Uterus (tissue), 2 donors: ENCODE data around the gene LDHD.

Experiments used
- POLR2A ChIP-seq, 2 donors: fragments of 450-650 bp; IDR thresholded peaks; one replicate each; pipeline ENCODE4 v1.6.1; 2016; ENCODE audit warnings: antibody characterized with exemption in 2 of 2, mild to moderate bottlenecking in 1 of 2, moderate library complexity in 1 of 2
- TF ChIP-seq, protein P1 (sequence below), 4 experiments: fragments of 200-600 bp in 2 of 4; fragments of 450-650 bp in 2 of 4; sonication (generic) in 2 of 4; IDR thresholded peaks; one replicate each; pipeline ENCODE4 v1.5.1; 2016 to 2019; ENCODE audit warnings: antibody characterized with exemption in 4 of 4, mild to moderate bottlenecking in 2 of 4, moderate library complexity in 1 of 4

DNA sequence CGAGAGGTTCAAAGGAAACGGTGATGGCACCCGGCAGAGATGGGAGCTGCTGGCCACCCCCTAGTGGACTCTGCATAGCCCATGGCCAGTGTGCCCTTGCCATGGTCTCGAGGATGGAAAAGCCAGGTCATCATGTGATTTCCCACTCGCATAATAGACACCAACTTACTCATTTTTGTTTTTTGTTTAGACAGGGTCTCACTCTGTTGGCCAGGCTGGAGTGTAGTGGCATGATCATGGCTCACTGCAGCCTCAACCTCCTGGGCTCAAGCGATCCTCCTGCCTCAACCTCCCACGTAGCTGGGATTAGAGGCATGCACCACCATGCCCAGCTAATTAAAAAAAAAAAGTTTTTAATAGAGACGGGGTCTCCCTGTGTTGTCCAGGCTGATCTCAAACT lies 27.6 kb downstream of the LDHD start:
- no peak for TF ChIP-seq POLR2A (IDR thresholded peaks at IDR 0.05)
- TF ChIP-seq, protein P1, sequence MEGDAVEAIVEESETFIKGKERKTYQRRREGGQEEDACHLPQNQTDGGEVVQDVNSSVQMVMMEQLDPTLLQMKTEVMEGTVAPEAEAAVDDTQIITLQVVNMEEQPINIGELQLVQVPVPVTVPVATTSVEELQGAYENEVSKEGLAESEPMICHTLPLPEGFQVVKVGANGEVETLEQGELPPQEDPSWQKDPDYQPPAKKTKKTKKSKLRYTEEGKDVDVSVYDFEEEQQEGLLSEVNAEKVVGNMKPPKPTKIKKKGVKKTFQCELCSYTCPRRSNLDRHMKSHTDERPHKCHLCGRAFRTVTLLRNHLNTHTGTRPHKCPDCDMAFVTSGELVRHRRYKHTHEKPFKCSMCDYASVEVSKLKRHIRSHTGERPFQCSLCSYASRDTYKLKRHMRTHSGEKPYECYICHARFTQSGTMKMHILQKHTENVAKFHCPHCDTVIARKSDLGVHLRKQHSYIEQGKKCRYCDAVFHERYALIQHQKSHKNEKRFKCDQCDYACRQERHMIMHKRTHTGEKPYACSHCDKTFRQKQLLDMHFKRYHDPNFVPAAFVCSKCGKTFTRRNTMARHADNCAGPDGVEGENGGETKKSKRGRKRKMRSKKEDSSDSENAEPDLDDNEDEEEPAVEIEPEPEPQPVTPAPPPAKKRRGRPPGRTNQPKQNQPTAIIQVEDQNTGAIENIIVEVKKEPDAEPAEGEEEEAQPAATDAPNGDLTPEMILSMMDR (IDR thresholded peaks at IDR 0.05) = no peak
